GM19452 (cell line): Measurements from ENCODE around the gene UBQLN3.

ENCODE experiments used
- ATAC-seq: cut with Tn5 transposase; IDR thresholded peaks from one replicate; pipeline ENCODE4 v1.9.1; 2021; ENCODE audit not compliant: unreplicated experiment

The UBQLN3 gene

DNA sequence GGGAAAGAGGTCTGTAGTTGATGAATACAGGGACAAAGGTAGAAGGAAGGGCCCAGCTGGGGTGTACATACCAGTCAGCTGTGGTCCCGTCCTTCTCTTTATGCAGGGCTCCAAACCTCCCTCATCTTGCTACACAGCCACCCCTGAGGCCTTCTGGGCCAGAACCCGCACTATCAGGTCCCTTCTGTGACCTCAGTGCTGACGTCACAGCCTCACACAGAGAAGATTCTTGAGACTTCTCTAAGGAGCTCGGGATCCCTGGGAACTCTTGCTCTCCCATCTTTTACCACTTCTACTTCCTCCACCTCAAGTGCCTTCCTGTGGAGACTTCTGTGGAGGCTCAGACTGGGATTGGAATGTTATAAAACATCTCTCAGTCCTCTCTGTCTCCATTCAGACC, at the start of gene UBQLN3:
TSS of gene UBQLN3 (minus strand) at position 155 of the 400 bp plus-strand sequence. CDS start 399 bp downstream, outside the sequence.
- no peak for ATAC-seq

DNA sequence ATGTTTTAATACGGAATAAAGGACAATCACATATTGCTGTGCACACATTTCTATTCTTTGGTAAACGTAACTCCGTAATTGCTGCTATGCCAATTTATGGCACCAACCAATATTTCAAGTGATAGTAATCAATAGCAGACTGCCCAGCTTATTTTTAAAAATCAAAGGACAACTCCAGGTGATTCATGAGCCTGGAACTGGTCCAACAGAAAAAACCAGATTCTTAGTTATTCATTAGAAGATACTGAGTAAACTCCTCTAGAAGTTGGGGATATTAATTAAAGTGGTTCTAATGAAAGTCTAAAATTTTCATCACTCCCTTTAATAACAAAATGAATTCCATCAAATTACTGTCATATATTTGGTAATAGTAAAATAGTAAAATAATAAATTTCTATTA, 48.0 kb upstream of the UBQLN3 start:
- no peak for ATAC-seq

DNA sequence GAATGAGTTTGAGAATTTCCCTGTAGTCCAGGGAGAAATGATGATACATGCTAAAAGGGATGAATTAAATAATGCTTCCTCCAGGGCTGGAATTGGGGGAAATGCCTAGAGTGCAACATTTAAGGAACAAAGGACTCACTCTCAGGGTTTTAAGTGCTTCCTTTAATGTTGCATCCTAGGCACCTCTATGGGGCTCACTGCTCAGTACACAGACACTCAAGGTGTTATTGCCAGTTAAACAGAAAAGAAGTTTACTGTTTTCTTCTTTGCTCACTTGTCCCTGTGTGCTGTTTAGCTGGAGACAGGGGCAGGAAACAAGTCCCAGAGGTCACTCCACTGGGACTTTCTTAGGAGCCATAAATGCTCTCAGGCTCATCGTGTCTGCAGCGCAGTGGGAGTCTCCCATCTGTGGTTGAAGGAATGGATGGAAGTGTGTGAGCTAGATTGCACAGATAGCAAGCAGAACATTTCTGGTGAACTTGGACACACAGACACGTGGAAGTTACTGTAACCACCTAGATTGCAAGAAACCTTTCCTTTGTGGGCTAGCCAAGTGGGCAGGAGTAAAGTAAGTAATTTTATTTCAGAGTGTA, 46.9 kb upstream of the UBQLN3 start:
- ATAC-seq, result no peak

DNA sequence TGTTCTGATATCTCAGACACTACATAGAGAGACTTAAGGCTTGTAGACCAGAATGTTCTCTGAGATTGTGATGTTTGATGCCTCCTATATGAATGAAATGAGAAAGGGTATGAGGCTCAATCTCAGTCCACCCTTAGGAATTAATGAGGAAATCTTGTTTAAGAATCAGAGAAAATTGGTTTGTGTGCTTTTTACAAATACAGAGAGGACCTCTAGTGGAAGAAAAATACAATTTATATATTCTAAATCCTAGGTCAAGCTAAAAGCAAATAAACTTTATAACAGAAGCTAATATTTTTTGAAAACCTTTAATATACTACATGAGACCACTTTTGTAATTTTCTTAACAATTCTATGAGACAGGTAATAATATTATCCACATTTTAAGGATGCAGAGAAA, 43.6 kb upstream of the UBQLN3 start:
- no peak for ATAC-seq

DNA sequence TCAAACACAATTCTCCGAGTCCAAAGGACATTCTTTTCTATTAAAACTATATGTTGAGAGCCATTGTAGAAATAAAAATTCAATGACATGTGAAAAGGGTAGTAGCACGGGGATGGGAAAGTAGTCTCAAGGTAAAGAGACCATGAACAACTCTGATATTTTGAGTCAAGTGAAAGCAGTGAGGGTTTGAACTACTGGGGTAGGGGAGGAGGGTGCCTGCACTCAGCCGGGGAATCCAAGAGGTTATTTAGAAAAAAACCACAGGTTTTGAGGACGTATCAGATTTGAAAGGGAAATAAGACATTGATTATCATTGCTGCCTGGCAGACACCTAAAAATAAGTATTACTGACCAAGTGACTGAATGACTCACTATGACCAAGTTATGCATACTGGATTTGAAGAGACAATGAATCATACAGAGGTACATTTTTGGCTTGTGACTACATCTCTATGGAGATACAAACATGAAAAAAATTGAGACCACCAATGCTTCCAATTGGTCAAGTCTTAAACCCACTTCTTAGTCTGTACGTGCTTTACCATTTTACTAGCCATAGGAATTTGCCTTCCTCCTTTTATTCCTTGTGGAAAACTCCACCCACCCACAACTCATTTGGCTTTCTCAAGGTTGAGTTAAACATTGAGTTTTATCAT, 40.8 kb upstream of the UBQLN3 start:
- peak; percentile 57 for ATAC-seq

DNA sequence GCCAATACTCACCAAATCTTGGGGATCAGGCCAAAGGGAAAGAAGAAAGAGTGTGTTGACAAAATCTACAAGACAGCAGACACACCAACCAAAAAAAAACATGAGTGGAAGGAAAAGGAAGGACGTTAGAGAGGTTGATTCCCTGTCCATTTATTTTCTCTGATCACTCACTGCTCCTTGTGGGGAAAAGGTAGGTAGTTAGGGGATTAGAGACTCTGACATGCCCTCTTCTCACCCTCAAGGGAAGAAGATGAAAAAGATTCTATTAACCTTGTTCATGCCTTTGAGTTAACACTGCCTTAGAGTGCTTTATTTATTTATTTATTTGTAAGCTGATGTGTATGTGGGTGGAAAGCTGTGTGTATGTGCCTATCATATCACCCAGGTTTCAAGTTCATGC, 38.7 kb upstream of the UBQLN3 start, which contains the start of gene OR52H1:
TSS of gene OR52H1 (minus strand) at position 101 of the 400 bp plus-strand sequence. CDS start 3,035 bp downstream, outside the sequence.
- no peak for ATAC-seq

DNA sequence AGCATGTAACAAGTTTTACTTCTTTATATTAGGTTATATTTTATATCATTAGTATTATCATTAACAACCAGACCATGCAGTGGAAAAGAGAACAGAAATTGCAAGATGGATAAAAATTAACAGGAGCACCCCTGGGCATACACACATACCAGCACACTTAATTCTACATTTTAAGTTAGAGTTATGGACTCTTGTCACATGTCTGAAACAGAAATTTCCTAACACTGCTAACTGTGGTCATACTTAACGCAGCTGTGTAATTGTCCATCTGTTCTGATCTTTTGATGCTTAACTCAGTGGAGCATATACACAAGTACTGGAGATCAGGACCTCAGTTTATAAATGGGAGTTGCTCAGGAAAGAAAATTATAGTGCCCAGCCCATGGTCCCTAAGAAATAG, 38.2 kb upstream of the UBQLN3 start:
- ATAC-seq, result peak; percentile 73

DNA sequence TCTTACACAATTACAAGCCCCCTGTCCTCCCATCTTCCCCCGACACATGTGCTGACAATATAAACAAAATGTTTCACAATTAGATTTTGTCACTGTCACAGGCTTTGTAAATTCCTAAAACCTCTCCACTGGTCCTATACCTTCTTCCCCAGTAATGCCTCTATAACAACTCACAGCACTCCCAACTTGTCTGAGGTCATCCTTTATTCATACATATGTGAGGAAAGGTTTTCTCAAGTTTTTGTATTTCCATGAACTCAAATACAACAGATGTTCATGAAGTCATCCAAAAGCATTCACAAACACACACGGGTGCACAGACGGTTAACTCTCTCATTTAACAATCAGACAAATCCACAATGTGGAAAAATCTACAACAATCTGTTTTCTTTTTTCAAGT, 36.7 kb upstream of the UBQLN3 start:
- ATAC-seq, result no peak

DNA sequence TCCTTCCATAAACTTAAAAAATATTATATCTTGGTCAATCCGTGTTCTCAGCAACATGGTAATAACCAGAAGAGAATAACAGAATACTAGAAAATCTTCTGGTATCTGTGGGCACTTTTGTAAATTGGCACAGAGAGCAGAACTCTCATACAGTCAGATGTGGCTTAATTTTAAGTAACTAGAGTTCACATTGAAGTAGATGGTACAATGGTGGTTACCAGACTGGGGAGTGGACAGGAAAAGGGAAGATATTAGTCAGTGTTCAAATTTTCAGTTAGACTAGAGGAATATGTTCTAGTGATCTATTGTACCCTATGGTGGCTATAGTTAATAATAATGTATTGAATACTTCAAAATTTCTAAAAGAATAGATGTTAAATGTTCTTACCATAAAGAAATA, 31.7 kb upstream of the UBQLN3 start:
- no peak for ATAC-seq

DNA sequence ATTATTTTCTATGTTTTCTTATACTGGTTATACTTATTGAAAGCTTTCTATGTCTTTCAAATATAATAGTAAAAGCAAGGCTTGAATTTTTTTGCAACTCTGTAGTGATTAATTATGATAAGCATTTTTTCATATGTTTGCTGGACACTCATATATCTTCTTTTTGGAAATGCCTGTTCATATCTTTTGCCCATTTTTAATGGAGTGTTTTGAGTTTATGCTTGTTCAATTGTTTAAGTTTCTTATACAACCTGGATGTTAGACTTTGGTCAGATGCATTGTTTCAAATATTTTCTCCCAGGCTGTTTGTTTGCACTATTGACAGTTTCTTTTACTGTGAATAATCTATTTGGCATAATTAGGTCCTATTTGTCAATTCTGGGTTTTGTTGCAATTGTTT, 26.7 kb upstream of the UBQLN3 start:
- no peak for ATAC-seq

DNA sequence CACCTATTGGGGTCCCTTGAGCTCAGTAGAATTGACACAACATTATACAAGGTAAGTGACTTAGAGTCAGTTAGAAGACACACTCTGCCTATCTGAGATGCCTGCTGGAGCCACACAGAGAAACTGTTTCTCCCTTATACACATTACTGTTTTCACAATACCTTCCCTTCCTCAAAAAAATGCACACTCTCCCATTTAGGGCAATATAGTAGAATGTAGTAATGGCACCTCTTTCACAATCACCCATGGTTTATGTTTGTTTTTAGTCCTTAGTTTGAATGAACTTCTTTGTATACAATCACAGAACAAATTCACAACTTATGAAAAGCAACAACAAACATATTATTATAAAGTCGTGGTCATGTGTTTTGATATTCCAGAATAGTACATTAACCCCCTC, 24.3 kb upstream of the UBQLN3 start:
- ATAC-seq, result no peak

DNA sequence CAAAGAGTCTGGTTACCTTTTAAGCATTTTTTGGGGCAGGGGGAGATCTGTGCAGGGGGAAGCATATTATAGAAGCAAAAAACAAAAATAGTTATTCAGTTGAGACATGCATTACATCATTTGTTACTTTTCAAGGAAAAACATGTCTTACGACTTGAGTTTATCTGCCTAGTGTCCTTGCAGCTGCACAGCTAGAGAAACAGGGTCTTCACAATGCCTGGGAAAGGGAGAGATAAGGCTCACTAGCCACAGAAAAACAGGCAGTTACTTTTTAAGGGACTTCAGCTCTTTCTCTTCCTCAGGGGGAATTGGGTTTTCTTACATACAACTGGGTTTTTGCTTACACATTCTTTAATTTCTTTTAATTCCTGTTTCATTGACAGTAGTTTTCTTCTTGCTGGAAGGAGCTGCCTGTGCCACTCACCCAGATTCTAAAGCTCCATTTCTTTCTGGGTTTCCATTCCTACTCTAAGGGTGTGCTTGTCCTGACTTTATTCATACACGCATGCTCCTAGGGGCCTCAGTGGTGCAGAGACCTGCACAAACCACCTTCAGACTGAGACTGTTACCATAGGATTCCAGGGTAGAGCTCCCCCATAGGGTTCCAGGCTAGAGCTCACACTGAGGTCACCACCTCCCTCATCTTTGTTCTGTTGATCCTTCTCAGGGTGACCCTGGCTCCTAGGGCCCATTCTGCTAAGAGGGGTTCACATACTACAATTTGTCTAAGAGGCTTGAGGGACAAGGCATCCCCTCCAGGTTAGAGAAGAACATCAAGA, 21.5 kb upstream of the UBQLN3 start:
- no peak for ATAC-seq

DNA sequence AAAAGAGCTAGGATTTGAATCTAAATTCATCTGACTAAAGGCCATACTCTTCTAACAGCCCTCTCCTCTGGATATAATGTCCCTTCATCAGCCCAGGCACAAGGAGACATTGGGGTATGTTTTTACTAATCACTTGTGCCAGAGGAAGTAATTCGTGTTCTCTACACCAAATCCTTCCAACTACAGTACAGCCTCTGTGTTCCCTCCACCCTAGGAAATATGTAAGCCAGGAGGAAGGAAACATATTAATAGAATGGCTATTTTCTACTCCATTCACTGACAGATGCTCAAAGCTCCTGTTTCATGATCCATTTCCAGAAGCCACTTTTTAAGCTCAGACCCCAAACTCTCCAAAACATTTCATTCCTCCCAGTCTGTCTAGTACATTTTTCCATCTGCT, 18.7 kb upstream of the UBQLN3 start:
- no peak for ATAC-seq

DNA sequence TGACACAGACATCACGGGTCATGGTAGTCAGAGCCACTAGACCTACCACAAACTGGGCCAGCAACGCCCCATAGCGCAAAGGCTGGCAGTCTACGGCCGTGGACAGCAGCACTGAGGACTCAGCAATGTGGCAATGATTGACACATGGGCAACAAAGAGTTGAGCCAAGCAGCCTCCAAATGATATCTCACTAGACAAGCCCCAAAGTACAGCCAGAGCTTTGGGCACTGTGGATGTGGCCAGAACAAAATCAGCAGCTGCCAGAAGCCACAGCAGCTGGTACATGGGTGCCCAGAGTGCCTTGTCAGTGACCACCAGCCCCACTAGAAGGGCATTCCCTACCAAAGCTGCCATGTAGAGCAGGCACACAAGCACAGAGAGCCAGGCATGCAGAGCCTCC, 18.0 kb upstream of the UBQLN3 start:
- no peak for ATAC-seq

DNA sequence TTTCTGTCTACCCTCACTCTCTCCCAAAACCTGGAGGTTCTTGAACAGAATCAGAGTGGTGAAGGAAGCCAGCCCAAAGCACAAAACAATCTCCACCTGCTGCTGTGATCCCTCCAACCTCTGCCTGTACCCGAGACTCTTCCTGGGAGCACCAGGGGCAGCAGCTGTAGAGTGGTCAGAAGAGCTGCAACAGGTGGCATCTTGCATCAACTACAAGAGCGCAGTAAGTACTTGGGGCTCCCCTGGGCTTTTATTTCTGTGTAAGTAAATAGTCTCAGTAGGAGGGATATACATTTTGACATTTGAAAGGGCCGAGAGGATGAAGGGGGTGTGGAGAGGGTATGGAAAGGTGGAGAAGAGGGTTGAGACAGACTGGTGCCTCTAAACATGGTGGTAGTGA, 15.0 kb upstream of the UBQLN3 start:
- ATAC-seq, result no peak

DNA sequence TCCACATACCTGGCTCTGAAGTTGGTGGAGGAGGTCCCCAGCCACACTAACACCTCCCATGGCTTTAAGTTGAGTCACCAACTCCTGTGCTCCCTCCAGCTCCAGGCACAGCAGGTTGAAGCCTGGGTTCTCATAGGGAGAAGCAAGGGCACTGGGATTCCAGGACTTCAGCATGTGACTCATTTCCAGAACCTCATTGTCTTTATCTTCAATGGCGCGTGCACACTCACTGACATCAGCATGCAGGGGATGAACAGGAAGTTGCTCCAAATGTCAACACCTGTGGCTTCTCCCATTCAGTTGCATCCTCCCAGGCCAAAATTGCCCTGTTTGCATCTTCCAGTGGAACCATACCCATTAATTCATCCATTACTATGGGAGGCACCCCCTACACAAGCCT, 12.6 kb upstream of the UBQLN3 start:
- no peak for ATAC-seq

DNA sequence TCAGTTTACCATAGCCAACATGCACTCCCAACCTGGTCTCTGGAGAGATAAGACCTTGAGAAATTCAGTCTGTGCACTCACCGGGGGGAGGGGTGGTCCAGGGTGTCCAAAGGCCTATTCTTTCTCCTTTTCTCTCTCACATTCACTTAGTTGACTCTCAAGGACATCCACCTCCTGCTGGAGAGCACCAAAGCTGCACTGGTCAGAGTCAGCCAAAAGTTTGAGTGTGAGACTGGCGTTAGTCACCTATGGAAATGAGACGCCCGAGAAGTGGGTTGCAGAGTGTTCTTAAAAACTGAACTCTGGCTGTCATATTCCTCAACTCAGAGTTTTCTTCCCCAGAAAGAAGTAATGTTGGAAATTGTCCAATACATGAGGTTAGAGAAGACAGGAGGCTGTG, 11.8 kb upstream of the UBQLN3 start:
- ATAC-seq, result no peak

DNA sequence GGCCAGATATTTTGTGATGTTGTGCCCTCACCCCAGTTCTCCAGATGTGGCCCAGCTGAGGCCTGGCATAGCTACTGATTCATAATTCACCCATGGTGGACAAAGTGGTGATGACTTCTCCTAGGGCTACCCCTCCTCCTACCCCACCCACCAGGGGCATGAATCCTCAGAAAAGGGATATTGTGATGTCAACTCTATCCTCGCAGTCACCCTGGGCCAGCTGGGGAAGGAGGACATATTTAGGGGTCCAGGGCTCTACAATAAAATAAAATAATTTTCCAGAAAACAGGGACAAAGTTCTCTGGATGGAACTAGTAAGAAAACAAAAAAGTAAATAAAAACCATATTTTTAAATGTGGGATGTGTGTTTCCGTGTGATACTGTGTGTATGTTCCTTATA, 6.8 kb upstream of the UBQLN3 start, which contains the start of gene UBQLNL:
TSS of gene UBQLNL (minus strand) at position 101 of the 400 bp plus-strand sequence. CDS start 258 bp downstream, outside the sequence.
- no peak for ATAC-seq

DNA sequence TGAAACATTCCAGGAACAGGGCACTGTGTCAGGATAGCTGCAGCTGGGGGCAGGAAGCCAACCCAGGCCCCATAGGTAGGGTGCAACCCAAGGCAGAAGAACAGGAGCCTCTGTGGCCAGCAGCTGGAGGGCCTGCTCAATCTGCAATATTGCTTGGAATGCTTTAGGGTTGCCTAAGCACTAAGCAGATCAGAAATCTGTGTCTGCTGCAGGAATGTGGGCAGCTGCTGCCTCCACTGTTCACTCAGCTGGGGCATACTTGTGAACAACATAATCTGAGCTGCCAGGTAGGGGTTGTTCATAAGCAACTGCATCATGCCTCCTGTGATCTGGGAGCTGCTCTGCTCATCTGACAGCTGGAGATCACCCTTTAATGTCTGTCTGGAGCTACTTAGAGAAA, 5.1 kb upstream of the UBQLN3 start:
- ATAC-seq, result no peak

DNA sequence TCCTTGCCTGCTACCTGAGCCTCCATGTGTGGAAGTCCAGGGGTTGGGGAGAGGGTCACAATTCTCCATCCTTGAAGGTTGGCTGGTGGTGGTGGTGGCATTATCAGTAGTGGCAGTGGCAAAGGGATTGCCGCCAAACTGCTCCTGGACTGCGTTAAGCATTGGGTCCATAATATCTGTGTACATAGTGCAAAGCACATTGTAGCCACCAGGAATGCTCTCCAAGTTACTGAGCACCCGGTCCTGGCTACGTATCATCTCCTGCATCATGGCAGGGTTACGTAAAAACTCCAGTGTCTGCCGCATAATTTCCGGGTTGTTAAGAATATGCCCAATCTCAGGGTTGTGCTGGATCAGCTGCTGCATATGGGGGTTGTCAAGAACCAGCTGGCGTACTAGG, 1.2 kb downstream of the UBQLN3 start:
- ATAC-seq, result no peak

DNA sequence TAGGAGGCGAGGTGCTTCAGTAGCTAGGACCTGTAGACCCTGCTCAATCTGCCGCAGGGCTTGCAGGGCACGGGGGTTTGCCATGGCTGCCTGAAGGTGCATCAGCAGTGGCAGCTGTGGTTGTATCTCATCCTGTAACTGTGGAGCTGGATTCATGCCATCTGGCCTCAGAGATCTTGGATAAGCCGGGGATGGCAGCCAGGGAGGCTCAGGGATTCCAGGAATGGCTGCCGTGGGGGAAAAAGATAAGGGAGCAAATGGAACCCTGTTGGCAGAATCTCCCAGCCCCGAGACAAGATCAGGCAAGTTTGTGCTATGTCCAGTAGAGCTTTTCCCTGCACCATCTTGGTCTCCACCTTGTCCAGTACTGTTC, 1.8 kb downstream of the UBQLN3 start:
- ATAC-seq, result no peak
